Nephron (organoid): Measurements from ENCODE around the gene KCTD2.

Source experiments
- H3K27ac Mint-ChIP-seq, 3 experiments: 2 replicates each; pipeline ENCODE4 v1.8.0; 2020; ENCODE audit warnings: mixed read lengths in 3 of 3, mild to moderate bottlenecking in 2 of 3, moderate library complexity in 1 of 3
- H3K27me3 Mint-ChIP-seq: 2 replicates; pipeline ENCODE4 v1.8.0; 2021; ENCODE audit warnings: low read depth, mild to moderate bottlenecking, moderate library complexity, mixed read lengths
- H3K36me3 Mint-ChIP-seq: 2 replicates; pipeline ENCODE4 v1.8.0; 2020; ENCODE audit warnings: low read depth, mixed read lengths
- H3K4me1 Mint-ChIP-seq: 2 replicates; pipeline ENCODE4 v1.8.0; 2020; ENCODE audit warnings: mixed read lengths
- H3K4me3 Mint-ChIP-seq, 3 experiments: 2 replicates each; pipeline ENCODE4 v1.8.0; 2020; ENCODE audit warnings: mild to moderate bottlenecking in 3 of 3, mixed read lengths in 3 of 3, moderate library complexity in 2 of 3
- H3K9me3 Mint-ChIP-seq: 2 replicates; pipeline ENCODE4 v1.8.0; 2020; ENCODE audit warnings: mixed read lengths
- TF ChIP-seq, protein P1 (sequence below), 3 experiments: fragments of 200-600 bp; sonication (generic); IDR thresholded peaks; one replicate each; pipeline ENCODE4 v1.5.0; 2021; ENCODE audit warnings: antibody characterized with exemption in 3 of 3; ENCODE audit not compliant: unreplicated experiment in 3 of 3

KCTD2 gene

DNA sequence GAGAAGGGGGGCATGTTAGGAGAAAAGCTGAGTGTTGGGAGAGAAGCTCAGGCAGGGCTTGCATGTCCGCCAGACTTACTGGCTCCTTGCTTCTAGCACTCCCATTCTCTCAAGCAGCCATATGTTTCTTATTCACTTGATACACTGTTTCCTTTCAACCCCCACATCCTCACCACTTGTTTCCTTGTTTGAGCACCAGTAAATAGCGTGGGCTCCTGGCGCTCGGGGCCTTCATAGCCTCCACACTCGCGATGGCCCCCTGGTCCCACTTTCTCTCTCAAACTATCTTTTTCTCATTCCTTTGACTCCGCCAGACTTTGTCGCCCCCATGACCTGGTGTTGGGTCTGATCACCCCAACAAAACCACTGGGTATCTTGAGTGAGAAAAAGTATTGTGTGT is 16.9 kb upstream of the KCTD2 start:
- H3K4me1 Mint-ChIP-seq, result peaks cover 13% of the 10 kb centered on the region

DNA sequence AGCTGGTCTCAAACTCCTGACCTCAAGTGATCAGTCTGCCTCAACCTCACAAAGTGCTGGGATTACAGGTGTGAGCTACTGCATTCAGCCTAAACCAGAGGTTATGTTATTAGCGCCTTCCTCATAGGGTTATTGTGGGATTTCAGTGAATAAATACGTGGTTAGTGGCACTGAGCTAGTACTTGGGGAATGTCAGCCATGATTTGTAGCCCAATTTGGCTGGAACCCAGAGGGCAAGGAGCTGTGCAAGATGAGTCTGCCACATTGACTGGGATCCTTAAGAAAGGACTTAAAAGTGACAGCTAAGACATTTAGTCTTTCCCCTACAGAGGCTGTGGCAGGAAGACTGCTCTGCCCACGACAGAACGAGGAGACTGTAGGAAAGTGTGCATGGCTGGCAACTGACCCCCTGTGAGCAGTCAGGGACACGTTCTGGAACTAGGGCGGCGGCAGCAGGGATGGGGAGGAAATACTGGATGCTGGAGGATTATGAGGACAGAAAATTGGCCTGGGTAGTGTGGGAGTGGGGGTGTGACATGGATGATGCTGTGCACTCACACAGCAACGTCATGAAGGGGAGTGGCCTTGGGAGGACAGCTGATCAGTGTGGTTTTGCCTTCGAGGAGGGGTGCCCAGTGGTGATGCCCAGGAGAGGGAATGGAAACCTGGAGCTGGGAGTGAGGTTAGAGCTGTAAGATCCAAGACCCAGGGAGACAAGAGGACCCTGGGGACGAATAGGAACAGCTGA is 14.9 kb upstream of the KCTD2 start:
- H3K36me3 Mint-ChIP-seq, result peaks cover 4% of the 10 kb centered on the region
- TF ChIP-seq, protein P1, sequence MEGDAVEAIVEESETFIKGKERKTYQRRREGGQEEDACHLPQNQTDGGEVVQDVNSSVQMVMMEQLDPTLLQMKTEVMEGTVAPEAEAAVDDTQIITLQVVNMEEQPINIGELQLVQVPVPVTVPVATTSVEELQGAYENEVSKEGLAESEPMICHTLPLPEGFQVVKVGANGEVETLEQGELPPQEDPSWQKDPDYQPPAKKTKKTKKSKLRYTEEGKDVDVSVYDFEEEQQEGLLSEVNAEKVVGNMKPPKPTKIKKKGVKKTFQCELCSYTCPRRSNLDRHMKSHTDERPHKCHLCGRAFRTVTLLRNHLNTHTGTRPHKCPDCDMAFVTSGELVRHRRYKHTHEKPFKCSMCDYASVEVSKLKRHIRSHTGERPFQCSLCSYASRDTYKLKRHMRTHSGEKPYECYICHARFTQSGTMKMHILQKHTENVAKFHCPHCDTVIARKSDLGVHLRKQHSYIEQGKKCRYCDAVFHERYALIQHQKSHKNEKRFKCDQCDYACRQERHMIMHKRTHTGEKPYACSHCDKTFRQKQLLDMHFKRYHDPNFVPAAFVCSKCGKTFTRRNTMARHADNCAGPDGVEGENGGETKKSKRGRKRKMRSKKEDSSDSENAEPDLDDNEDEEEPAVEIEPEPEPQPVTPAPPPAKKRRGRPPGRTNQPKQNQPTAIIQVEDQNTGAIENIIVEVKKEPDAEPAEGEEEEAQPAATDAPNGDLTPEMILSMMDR (IDR thresholded peaks at IDR 0.05; ENCODE audit: unreplicated experiment in 3 of 3), result no peak
- H3K9me3 Mint-ChIP-seq, result peaks cover 21% of the 10 kb centered on the region

More for the DNA sequence above, 16.9 kb upstream of the KCTD2 start:
- TF ChIP-seq, protein P1 (IDR thresholded peaks at IDR 0.05; ENCODE audit: unreplicated experiment in 3 of 3), result no peak
- H3K27me3 Mint-ChIP-seq, result peaks cover 8% of the 10 kb centered on the region
- H3K9me3 Mint-ChIP-seq, result peaks cover 28% of the 10 kb centered on the region
- H3K36me3 Mint-ChIP-seq, result peaks cover 4% of the 10 kb centered on the region
- no peak overlapping the region for H3K27ac Mint-ChIP-seq
- H3K4me3 Mint-ChIP-seq, result peak overlapping the region in 1 of 3 experiments; percentile 65

DNA sequence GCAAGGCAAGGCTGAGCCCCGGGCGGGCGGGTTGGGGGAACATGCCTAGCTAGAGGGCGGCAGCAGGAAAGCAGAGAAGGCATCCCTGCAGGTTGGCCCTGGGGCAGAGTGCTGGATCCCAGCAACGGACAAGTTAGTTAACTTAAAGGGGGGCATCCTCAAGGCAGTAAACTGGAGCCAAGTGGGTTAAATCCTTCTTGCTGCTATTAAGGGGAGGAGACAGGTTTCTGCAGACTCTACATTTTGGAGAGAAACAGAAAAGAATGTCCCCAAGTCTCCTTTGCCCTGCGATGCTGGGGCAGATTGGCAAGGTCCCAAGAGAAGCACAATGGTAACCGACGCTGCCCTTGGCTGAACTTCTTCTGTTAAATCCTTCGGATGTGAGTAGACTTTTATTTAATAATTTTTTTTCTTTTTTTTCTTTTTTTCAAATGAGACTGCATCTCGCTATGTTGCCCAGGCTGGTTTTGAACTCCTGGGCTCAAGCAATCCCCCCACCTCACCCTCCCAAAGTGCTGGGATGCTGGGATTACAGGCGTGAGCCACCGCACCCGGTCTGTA is 14.2 kb upstream of the KCTD2 start:
- H3K36me3 Mint-ChIP-seq, result peaks cover 4% of the 10 kb centered on the region
- peak overlapping the region; percentile 98 to 99 (median 99) for H3K4me3 Mint-ChIP-seq
- peaks cover 19% of the 10 kb centered on the region for H3K4me1 Mint-ChIP-seq
- H3K27ac Mint-ChIP-seq, result peak overlapping the region in 2 of 3 experiments; percentile 65 to 97
- H3K27me3 Mint-ChIP-seq, result peaks cover 8% of the 10 kb centered on the region
- TF ChIP-seq, protein P1 (IDR thresholded peaks at IDR 0.05; ENCODE audit: unreplicated experiment in 3 of 3), result no peak
- H3K9me3 Mint-ChIP-seq, result peaks cover 21% of the 10 kb centered on the region

More for the DNA sequence above, 14.9 kb upstream of the KCTD2 start:
- H3K4me3 Mint-ChIP-seq, result peak overlapping the region; percentile 98 to 99 (median 99)
- H3K27me3 Mint-ChIP-seq, result peaks cover 8% of the 10 kb centered on the region
- peaks cover 19% of the 10 kb centered on the region for H3K4me1 Mint-ChIP-seq
- peak overlapping the region; percentile 17 to 65 (median 47) for H3K27ac Mint-ChIP-seq

DNA sequence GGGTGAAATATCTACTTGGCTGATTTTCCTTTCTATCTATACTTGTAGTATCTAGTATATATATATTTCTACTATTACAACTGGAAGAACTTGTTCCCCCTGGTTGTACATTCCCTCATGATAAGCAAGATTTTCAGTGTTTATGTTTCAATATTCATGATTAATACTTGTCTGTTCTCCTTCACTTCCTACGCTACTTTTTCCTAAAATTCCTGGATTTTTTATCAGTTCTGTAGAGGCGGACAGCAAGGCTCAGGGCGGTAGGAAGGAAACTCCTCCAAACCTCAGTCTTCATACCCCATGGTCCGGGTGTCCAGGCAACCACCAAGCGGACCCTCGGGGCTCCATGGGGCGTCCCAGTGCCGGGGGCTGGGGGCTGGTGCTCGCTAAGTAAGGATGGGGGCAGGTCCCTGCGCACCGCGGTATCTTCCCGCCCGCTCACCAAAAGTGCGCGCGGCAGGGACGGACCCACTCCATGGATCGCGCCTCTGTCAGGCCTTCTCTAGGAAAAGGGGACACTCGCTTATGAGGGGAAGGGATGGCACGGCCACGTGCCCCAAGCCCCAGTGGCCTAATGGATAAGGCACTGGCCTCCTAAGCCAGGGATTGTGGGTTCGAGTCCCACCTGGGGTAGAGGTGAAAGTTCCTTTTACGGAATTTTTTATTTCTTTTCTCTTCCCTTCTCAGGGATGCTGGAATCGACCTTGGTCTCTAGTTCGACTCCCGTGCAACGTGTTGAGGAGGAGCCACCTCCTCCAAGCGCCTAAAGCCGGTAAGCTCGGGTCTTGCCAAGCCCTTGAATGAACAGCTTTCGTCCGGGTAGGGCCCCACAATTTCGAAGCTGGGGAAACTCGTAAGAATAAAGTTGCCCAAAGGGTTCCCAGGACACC is 13.4 kb upstream of the KCTD2 start:
- peaks cover 19% of the 10 kb centered on the region for H3K9me3 Mint-ChIP-seq
- peaks cover 19% of the 10 kb centered on the region for H3K4me1 Mint-ChIP-seq
- H3K4me3 Mint-ChIP-seq, result peak overlapping the region; percentile 98 to 99 (median 99)
- H3K27me3 Mint-ChIP-seq, result peaks cover 8% of the 10 kb centered on the region
- peaks cover 7% of the 10 kb centered on the region for H3K36me3 Mint-ChIP-seq
- TF ChIP-seq, protein P1 (IDR thresholded peaks at IDR 0.05; ENCODE audit: unreplicated experiment in 3 of 3), result no peak
- peak overlapping the region; percentile 97 to 99 (median 98) for H3K27ac Mint-ChIP-seq

DNA sequence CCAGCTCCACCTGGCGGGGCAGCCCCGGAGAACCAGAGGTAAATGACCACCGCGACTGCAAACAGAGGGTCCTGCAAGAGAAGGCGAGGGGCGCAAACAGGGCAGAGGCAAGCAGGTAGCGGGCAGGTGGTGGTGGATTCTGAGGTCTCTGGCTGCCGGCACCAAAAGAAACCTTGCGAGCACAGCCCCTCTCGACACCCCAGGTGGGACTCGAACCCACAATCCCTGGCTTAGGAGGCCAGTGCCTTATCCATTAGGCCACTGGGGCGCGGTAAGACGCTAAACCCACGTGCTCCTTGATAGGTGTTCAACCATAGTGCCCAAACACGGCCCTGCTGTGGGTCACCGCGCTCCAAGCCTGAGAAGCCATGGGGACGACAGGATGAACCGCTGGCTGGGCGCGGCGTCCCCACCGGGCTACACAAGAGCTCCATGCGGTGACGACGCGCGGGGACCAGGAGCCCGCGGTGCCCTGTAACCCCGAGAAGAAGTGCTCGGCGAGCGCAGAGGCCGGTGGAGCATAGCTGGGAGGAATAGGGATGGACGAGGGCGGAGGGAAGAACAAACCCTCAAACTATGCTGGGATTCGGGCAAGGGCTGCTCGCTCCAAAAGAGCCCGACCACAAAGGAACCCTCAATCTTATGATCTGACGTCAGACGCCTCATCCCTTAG is 12.7 kb upstream of the KCTD2 start:
- peaks cover 8% of the 10 kb centered on the region for H3K27me3 Mint-ChIP-seq
- TF ChIP-seq, protein P1 (IDR thresholded peaks at IDR 0.05; ENCODE audit: unreplicated experiment in 3 of 3), result peak in 1 of 3 experiments; percentile 18
- peaks cover 16% of the 10 kb centered on the region for H3K9me3 Mint-ChIP-seq
- H3K4me3 Mint-ChIP-seq, result peak overlapping the region; percentile 98 to 99 (median 99)
- H3K36me3 Mint-ChIP-seq, result peaks cover 12% of the 10 kb centered on the region
- peaks cover 19% of the 10 kb centered on the region for H3K4me1 Mint-ChIP-seq
- peak overlapping the region; percentile 97 to 99 (median 98) for H3K27ac Mint-ChIP-seq
